NCI-H2196 treated with DMSO at 0.1 percent for 48 hours (cell line): Measurements from ENCODE around the gene RACGAP1.

ENCODE experiments used
- DNase-seq: peaks from one replicate; lab custom pipeline; 2025; ENCODE audit not compliant: unreplicated experiment; lab: John Stamatoyannopoulos, UW

Gene RACGAP1

DNA sequence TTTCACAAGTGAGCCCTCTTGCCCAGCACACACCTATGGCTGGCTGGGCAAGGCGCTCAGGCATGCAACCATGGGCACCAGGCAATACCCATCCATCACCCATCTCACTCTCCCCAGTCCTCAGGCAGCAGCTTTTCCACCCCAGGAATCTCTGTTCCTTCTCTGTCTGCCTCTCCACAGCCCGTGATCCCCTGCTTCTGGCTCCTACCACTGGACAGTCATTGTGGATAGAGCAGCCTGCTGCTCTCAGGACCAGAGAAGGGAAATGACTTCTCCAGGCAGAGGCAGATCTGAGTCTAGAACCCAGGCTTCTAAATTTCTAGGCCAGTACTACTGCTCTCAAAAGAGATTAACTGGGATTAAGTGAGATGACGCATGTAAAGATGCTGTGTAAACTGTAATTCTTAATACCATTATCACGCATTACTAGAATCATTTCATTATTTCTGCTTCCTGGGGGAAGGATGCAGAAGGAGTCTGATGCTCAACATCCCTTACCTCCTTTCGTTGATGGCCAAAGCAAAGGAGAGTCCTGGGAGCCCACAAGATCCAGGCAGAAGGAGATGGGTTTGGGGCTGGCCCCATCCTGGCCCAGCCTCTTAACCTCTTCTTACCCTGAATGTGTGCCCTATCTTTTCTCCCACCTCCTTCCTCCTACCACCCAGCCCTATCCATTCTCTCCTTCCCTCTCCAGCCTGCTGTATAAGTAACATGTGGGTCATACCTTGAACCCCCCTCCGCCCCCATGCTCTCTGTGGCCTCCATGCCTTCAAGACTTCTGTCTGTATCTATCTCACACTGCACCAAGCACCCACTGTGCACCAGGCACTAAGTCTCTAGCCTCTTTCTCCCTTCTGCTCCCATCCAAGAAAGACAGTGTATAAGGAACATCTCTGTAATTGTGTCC, 68.4 kb downstream of the RACGAP1 start:
- no peak for DNase-seq

GRCh38 chr12:49955899-49956662, 69.2 kb downstream of the RACGAP1 start:
- no peak for DNase-seq

DNA sequence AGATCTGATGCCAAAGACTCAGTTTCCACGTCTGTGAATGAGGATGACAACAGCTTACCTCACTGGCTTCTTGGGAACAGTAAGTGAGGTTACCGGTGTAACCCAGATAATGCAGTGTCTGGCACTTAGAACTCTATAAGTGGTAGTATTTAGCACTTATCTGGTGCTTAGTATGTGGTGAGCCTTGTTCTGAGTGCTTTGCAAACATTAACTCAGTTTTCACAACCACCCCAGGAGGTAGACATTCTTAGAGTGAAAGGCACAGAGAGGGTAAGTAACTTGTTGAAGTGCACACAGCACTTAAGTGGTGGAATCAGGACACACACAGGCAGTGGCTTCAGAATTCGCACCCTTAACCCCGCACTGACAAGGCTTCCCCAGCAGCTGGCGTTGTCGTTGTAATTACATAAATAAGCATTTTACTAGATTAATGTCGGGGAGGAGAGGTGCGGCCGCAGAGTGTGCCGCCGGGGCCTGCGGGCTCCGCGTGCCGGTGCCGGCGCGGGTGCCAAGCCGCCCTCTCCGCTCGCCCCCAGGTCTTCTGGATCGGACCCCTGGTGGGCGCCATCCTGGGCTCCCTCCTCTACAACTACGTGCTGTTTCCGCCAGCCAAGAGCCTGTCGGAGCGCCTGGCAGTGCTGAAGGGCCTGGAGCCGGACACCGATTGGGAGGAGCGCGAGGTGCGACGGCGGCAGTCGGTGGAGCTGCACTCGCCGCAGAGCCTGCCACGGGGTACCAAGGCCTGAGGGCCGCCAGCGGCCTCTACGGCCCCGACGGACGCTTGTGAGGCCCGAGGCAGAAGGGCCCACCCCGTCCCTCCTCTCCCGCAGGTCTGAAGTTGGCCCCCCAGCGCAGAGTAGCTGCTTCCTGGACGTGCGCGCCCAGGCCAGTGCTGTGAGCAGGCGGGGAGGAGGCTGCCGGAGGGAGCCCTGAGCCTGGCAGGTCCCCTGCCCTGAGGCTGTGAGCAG, 70.1 kb downstream of the RACGAP1 start:
- DNase-seq = no peak

DNA sequence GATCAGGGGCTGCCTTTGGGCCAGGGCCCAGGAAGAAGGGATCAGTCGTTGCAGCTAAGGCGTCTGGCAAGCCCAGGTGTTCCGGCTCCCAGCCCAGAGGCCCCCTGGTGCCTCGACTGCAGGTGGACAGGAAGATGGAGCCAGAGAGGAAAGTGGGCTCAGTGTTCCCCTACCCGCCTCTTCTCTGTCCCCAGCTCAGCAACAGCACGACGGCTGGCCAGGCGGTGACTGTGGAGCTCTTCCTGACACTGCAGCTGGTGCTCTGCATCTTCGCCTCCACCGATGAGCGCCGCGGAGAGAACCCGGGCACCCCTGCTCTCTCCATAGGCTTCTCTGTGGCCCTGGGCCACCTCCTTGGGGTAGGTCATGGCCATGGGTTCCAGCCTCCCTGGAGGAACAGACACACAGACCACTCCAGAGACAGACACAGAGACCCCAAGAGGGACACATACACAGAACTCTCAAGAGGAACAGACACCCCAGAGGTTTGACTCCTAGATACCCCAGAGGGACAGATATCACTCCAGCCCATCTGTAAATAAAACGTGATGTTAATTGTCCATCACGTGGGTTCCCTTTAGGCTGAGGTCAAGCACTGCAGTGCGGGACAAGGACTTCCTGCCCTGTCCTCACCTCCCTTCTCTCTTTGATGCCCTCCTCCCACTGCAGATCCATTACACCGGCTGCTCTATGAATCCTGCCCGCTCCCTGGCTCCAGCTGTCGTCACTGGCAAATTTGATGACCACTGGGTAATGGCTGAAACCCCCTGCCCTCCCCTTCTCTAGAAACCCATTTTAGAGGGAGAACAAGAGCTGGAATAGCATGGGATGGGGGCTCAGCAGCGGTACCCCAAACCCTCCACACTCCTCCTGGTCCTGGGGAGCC, 71.1 kb downstream of the RACGAP1 start:
- no peak for DNase-seq

GRCh38 chr12:49953151-49953550, 72.1 kb downstream of the RACGAP1 start:
- DNase-seq = no peak

DNA sequence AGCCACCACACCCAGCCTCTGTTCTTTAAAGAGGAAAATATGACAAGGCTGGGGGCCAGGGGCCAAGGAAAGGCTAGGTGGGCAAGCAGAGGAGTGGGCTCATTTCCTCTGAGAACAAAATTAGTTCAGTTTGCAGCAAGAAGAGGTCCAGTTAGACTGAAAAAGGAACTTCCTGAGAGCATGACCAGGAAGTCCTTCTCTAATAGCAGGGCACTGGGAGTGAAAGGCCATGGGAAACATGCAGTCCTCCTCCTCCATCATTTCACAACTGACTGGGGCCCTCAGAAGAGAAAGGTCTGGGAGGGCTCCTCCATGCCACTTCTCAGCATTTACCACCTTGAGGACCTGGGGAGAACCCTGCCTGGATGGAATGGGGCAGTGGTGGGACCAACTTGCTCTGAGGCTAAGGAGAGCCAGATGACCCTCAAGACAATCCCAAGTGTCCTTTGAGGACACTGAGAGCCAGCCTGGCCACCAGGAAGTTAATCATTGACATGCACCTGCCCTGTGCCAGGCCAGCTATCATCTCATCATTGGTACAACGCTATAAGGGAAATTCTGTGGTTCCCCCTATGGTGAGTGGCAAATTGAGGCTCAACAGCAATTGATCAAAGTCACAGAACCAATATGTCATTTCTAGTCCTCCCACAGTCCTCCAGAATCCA, 72.8 kb downstream of the RACGAP1 start:
- DNase-seq = no peak

DNA sequence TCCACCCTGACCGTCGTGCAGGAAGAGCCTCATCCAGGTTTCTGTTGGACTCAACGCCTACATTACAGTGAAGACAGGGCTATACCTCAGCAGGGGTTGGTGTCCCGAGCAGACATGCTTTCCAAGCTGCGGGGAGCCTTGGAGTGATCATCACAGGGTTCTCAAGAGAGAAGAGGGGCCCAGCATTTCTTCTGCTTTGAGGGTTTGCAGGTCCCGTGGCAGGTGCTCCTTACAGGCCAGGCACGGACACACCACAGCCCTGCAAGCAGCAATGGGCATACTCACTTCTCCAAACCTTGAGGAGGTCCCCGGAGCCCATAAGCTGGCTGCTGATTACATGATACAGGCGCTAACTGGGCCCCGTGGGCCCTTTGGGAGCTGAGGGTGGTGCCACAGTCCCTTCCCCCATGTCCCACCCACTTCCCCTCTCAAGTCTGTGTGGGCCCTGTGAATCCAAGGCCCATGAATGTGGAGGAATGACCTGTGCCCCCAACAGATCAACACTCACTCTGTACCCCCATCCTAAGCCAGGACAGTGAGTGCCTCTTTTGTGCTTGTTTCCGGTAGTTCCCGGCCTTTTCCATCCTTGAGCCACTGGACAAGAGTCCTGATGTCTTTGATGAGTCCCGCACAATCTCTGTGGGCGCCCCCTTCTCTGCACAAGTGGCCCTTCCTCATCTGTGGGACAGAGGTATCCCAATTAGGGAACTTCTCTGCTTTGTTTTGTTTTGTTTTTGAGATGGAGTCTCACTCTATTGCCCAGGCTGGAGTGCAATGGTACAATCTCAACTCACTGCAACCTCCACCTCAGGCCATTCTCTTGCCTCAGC, 73.7 kb downstream of the RACGAP1 start:
- DNase-seq = no peak

- no peak for DNase-seq
Observed at GRCh38 chr12:49950273-49951251, 74.7 kb downstream of the RACGAP1 start, which contains the start of gene AQP2. Gene AQP2, plus strand, starts transcription at chr12:49950737. Its CDS starts 94 bp downstream, at chr12:49950831.

- DNase-seq = no peak
Observed at GRCh38 chr12:49949866-49950265, 75.4 kb downstream of the RACGAP1 start.

GRCh38 chr12:49948866-49949845, 76.1 kb downstream of the RACGAP1 start:
- no peak for DNase-seq

DNA sequence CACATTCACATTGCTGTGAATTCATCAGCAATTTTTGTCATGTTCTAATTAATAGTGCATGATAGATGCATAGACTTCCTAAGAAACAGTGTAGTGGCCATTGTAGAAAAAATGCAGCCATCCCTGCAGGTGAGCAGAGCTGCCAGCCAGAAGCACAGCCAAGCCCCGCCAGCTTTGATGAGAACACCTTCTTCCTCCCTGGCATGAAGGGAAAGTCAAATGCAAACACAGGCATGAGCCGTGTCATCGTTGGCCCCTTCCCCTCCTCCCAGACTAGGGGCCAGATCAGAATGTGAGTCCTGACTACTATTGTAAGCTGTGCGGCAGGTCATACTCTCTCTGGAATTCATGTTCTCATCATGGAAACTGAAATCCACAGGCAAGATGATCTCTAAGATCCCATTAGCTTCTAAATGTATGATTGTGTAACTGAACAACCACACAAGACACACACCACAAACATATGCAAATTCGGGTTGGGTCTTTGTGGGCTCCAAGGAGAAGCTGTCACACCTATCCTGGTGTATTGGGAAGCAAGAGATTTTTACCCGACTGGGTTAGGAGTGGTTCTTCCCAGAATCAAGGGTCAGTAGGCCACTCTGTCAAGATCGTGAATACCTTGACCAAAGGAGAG, 77.6 kb downstream of the RACGAP1 start:
- no peak for DNase-seq

DNA sequence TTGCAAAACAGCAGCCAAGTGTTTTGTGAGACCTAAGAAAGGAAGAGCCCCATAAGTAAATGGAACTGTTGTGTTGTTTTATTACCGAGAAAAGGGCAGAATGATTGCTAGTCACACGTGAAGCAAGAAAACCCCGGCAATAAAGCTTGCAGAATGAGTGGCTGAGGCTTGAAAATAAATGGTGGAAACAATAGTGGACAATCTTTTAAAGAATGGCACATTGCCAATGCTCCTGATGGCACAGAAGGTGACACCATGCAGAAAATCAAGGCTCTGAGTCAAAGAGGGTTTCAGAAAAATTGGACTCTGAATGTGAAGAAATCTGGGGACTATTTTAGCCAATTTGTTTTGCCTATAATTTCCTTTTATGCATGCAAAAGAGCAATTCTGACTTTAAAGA, 78.8 kb downstream of the RACGAP1 start:
- DNase-seq = no peak

GRCh38 chr12:49946086-49946485, 79.2 kb downstream of the RACGAP1 start:
- DNase-seq = no peak

DNA sequence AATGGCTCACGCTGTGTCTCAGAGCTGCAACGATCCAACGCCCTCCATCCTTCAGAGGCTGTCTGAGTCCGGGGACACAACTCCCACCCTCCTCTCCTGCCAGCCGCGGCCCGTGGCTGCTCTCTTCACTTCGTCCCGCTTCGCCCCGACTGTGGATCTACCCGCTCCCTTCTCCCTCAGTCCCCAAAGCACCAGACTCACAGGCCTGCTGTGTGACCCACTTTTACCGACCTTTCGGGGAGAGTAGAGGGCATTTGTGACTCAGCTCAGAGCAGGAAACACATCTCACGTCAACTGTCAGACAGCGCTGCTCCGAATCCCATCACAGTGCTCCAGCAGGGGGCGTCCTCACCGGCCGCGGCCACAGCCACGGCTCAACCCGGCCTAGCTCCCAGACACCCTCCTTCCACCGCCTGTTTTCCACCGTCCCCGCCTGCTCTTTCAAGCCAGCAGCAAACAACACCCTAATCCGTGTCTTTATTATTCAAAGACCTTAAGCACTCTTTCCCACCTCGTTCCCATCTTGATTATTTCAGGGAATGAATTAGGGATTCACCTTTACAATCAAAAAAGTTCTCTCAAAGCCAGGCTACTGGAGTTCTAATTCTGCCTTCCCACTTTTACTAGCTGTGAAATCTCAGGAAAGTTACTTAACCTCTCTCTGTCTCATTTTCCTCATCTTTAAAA, 79.8 kb downstream of the RACGAP1 start:
- no peak for DNase-seq

- no peak for DNase-seq
Observed at GRCh38 chr12:49944718-49945117, 80.6 kb downstream of the RACGAP1 start.
